Measurements from ENCODE around the gene HMGB4. TPM values are rescaled to one million over a fixed set of nuclear protein-coding genes. Genes with fewer than 3 reads are reported as not detected.

Gene HMGB4
- total and polyA plus RNA-seq, 2 of the 4 experiments (the other 2 are of a cell fraction), result not detected

- DNase-seq (no peak), ATAC-seq (ENCODE audit: low read depth) (no peak)
- Histone ChIP-seq H4K8ac (ENCODE audit: low read depth in 2 of 2, low read length in 2 of 2) (no peak overlapping the region), H3K4ac (ENCODE audit: low read depth, low read length) (no peak overlapping the region), H3K4me3 (ENCODE audit: insufficient read depth, low read depth, low read length) (no peak overlapping the region), H2BK20ac (ENCODE audit: low read depth, low read length) (no peak overlapping the region), H3K14ac (replicated peaks; ENCODE audit: low read depth, low read length) (no peak overlapping the region), H3K9me1 (ENCODE audit: insufficient read depth, low read length) (no peaks in the 10 kb centered on the region), H3K79me1 (ENCODE audit: low read depth in 1 of 2, low read length in 2 of 2) (no peaks in the 10 kb centered on the region), H3K27ac (ENCODE audit: insufficient read depth, low read length) (no peak overlapping the region), H4K20me1 (ENCODE audit: insufficient read depth, low read length) (no peaks in the 10 kb centered on the region), H2AK5ac (ENCODE audit: low read depth, low read length) (no peak overlapping the region), H3K9ac (ENCODE audit: low read depth, low read length) (no peak overlapping the region), H2AFZ (replicated peaks; ENCODE audit: low read length, poor library complexity) (no peak overlapping the region), H3K18ac (ENCODE audit: low read depth, low read length) (no peak overlapping the region), H3K36me3 (ENCODE audit: control insufficient read depth, insufficient read depth, low read length) (no peaks in the 10 kb centered on the region), H3K4me2 (ENCODE audit: low read depth, low read length) (no peak overlapping the region), H2AK9ac (replicated peaks; ENCODE audit: low read depth, low read length, poor library complexity) (no peak overlapping the region), H2BK15ac (ENCODE audit: low read depth, low read length) (no peak overlapping the region), H2BK120ac (ENCODE audit: low read depth, low read length) (no peak overlapping the region), H4K5ac (ENCODE audit: low read depth, low read length) (no peak overlapping the region), H2BK5ac (ENCODE audit: low read depth, low read length, poor library complexity, severe bottlenecking) (no peak overlapping the region), H3K23ac (ENCODE audit: low read depth, low read length) (no peak overlapping the region), H3K27me3 (ENCODE audit: control insufficient read depth, insufficient read depth, low read length) (no peaks in the 10 kb centered on the region), H3K56ac (ENCODE audit: extremely low read depth, insufficient read depth, low read length) (no peak overlapping the region), H3K4me1 (ENCODE audit: control insufficient read depth, insufficient read depth, low read length) (no peaks in the 10 kb centered on the region), H4K91ac (ENCODE audit: insufficient read depth, low read depth, low read length) (no peak overlapping the region), H3K9me3 (ENCODE audit: control insufficient read depth, insufficient read depth, low read length) (peaks cover 28% of the 10 kb centered on the region)
- CTCF ChIA-PET, result no interaction called here
- dilution Hi-C loops (cut with HindIII; ENCODE audit: low sequenced_read_pairs, unreplicated experiment) (no loop called here), in situ Hi-C loops (cut with MboI; ENCODE audit: low sequenced_read_pairs) (no loop called here), intact Hi-C loops (cut with micrococcal nuclease) (no loop called here)
- TF ChIP-seq USF2 (IDR thresholded peaks at IDR 0.05; ENCODE audit: low read depth, low read length), result no peak
- no peak for TF ChIP-seq FOS (IDR thresholded peaks at IDR 0.05; ENCODE audit: low read depth, low read length)
- TF ChIP-seq RCOR1 (IDR thresholded peaks at IDR 0.05; ENCODE audit: insufficient replicate concordance, low read length), result no peak
- TF ChIP-seq POLR2A (IDR thresholded peaks at IDR 0.05; ENCODE audit: low read depth, low read length), result no peak
- no peak for TF ChIP-seq MXI1 (IDR thresholded peaks at IDR 0.05; ENCODE audit: borderline replicate concordance, low read depth, low read length)
- no peak for TF ChIP-seq RAD21 (IDR thresholded peaks at IDR 0.05; ENCODE audit: low read length)
- no peak for TF ChIP-seq RFX5 (IDR thresholded peaks at IDR 0.05; ENCODE audit: low read depth, low read length)
- no peak for TF ChIP-seq CEBPB (IDR thresholded peaks at IDR 0.05; ENCODE audit: low read depth, low read length)
- TF ChIP-seq ELK1 (IDR thresholded peaks at IDR 0.05; ENCODE audit: borderline replicate concordance, low read depth, low read length), result no peak
- WGBS, 2 experiments (ENCODE audit: extremely low coverage in 2 of 2, insufficient read length in 1 of 2), result 20% methylated on average over 3 of the region's 3 CpGs; no CpG with 5 or more reads in 1 of the 2 experiments
- no TSS peak for BruUV-seq (replicated peaks)
- POLR2A ChIA-PET (ENCODE audit: unreplicated experiment), result no interaction called here
These were observed 41.4 kb downstream of the HMGB4 start for GRCh38 chr1:33905241-33905640.
